ENCODE data around the gene ZNF592. TPM values are rescaled to one million over a fixed set of nuclear protein-coding genes. Genes with fewer than 3 reads are reported as not detected.
A peak's percentile ranks its signal among the peaks of the same experiment; 100 is the strongest.

ZNF592 gene
- total RNA-seq, 2 donors from 2014 or later, result 9.7 to 18.4 TPM

GRCh38 chr15:84797801-84798200, 49.4 kb downstream of the ZNF592 start:
- H3K4me3 ChIP-seq, result no peak overlapping the region
- H3K27ac ChIP-seq, result no peak overlapping the region
- H3K36me3 ChIP-seq, result peaks cover 71% of the 10 kb centered on the region
- no peaks in the 10 kb centered on the region for H3K4me1 ChIP-seq
- no peak for TF ChIP-seq CTCF (IDR thresholded peaks at IDR 0.05)
- peak; percentile 28 for DNase-seq (ENCODE audit: low spot score)
- no peaks in the 10 kb centered on the region for H3K27me3 ChIP-seq
- no peaks in the 10 kb centered on the region for H3K9me3 ChIP-seq

GRCh38 chr15:84798436-84798946, 50.1 kb downstream of the ZNF592 start:
- Histone ChIP-seq H3K9me3 (no peaks in the 10 kb centered on the region), H3K27ac (no peak overlapping the region), H3K4me1 (no peaks in the 10 kb centered on the region), H3K4me3 (no peak overlapping the region), H3K36me3 (peaks cover 68% of the 10 kb centered on the region), H3K27me3 (no peaks in the 10 kb centered on the region)
- no peak for TF ChIP-seq CTCF (IDR thresholded peaks at IDR 0.05)
- DNase-seq (ENCODE audit: low spot score), result no peak

- Histone ChIP-seq H3K4me1 (no peaks in the 10 kb centered on the region), H3K36me3 (peaks cover 68% of the 10 kb centered on the region)
Observed at GRCh38 chr15:84799511-84800187, 51.3 kb downstream of the ZNF592 start.

GRCh38 chr15:84800365-84800806, 52.0 kb downstream of the ZNF592 start:
- Histone ChIP-seq H3K4me1 (no peaks in the 10 kb centered on the region), H3K4me3 (no peak overlapping the region), H3K27ac (no peak overlapping the region), H3K9me3 (no peaks in the 10 kb centered on the region), H3K27me3 (no peaks in the 10 kb centered on the region), H3K36me3 (peaks cover 72% of the 10 kb centered on the region)
- no peak for DNase-seq (ENCODE audit: low spot score)
- TF ChIP-seq CTCF (IDR thresholded peaks at IDR 0.05), result no peak

More at GRCh38 chr15:84799511-84800187, 51.3 kb downstream of the ZNF592 start:
- no peaks in the 10 kb centered on the region for H3K9me3 ChIP-seq
- no peak overlapping the region for H3K27ac ChIP-seq
- no peak for TF ChIP-seq CTCF (IDR thresholded peaks at IDR 0.05)
- no peak for DNase-seq (ENCODE audit: low spot score)
- no peak overlapping the region for H3K4me3 ChIP-seq
- H3K27me3 ChIP-seq, result no peaks in the 10 kb centered on the region

- H3K4me3 ChIP-seq, result no peak overlapping the region
- DNase-seq (ENCODE audit: low spot score), result no peak
- H3K36me3 ChIP-seq, result peaks cover 51% of the 10 kb centered on the region
- TF ChIP-seq CTCF (IDR thresholded peaks at IDR 0.05), result no peak
- H3K4me1 ChIP-seq, result no peaks in the 10 kb centered on the region
- no peak overlapping the region for H3K27ac ChIP-seq
- no peaks in the 10 kb centered on the region for H3K27me3 ChIP-seq
- no peaks in the 10 kb centered on the region for H3K9me3 ChIP-seq
Observed at GRCh38 chr15:84804005-84804900, 55.9 kb downstream of the ZNF592 start.
